Activated T-helper 1 cell treated with Interleukin-2 at 50 U/mL for 16 hours (primary cell): ENCODE data around the gene PLA2G2C.
"Not testable (repeated sequence)": the region's sequence is repeated elsewhere in the genome, so short reads cannot be mapped to it uniquely, and the experiment has no call there.

Experiments
- DNase-seq: peaks from one replicate; pipeline ENCODE4 v3.0.0-alpha.2; 2020; ENCODE audit warnings: low read depth

Gene PLA2G2C

GRCh38 chr1:20130518-20130917 lies 55.8 kb downstream of the PLA2G2C start:
- DNase-seq = not testable (repeated sequence)

DNA sequence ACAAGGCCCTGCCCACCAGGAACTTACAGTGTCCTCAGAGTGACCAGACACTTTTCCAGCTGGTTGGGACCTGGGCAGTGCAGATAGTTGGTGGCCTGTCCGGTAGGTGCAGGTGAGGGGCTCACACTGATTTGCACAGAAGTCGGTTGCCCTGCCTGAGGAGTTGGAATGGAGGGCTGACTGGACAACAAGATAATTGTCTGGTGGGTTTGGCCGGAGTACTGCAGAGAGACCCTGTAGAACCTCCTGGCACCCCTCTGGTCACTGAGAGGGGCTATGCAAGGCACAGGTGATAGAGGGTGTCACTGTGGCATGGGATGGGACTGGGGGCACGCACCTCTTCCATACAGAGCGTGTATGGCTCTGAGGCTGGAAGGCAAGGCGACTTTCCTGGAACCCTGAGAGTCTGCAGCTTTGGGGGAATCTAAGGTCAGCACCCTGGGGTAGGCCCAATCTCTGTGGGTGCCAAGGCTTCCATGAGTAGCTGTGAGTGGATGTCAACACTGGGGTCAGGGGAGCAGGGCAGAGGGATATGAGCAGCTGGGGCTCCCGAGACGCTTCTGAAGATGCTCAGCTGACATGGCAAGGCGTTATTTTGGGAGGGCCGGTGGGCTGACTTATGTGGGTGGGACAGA lies 59.4 kb downstream of the PLA2G2C start:
- DNase-seq = no peak

DNA sequence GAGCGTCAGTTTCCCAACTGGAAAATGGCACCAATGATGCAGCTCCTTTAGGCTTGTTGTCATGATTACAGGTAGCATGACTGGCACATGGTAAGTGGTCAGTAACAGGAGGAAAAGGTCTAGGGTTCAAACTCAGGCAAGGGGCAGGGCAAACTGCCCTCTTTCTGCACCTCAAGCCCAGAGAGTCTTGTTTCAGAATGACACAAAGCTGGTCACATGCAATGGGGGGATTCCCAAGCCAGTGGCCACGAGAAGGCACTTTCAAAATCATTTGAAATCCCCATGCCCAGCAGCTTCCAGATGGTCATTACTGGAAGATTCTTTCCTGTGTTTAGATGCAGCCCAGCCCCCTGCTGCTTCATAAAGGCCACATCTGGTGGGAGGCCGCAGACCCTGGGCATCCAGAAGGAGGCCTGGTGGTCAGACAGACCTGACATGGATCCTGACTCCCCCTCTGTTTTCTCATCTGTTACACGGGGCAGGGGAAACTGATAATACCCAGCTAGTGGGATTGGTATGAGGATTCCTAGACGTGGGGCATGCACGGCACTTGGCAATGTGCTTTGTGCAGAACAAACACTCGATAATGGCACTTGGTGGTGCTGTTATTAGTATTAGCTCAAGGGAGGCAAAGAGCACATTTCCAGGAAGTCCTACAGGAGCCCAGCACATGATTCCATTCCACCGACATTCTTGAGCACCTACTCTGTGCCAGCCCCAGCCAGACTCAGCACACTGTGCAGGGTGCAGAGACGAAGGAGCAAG lies 60.1 kb downstream of the PLA2G2C start:
- no peak for DNase-seq

GRCh38 chr1:20125100-20125499 lies 61.2 kb downstream of the PLA2G2C start:
- no peak for DNase-seq

DNA sequence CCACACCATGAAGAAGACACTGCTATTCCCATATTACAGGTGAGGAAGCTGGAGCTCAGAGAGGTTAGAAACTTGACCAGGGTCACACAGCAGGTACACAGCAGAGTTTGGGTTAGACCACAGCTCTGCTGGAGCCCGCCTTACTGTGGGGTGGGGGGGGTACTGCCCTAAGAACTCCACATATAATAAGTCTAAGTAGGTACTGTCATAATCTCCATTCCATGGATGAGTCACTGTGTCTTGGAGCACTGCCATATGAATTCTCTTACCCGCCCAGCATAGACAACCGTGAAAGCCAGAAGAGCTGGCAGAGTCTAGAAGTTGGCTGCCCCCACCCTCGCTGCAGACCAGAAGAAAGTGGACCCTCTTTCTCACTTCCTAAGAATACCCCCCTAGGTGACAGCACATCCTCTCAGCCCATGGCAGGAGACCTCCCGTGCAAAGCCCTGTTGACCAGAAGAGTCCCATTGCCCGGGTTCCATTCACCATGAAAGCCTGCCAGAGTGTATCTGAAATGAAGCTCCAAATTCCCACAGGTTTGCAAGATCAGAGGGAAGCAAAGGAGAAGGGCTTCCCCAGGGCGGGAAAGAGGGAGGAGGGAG lies 61.8 kb downstream of the PLA2G2C start:
- DNase-seq = no peak

- DNase-seq = no peak
Observed at GRCh38 chr1:20123722-20124455, 62.4 kb downstream of the PLA2G2C start.

GRCh38 chr1:20120796-20121195 lies 65.5 kb downstream of the PLA2G2C start:
- no peak for DNase-seq

DNA sequence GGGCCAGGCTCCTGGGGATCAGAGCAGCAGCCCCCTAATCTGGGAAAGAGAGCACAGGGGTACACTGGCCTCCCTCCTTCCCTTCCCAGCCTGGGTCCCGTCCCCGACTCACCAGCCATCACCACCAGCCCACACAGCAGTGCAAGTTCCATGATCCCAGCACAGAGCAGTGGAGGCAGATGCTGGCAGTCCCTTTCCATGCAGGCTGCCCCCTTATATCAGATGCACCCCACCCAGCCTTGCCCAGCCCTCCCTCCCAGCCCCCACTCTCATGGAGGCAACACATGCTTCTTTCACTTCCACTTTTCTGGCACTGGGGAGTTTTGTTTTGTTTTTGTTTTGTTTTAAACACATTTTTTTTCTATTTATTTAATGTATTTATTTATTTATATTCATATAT lies 67.0 kb downstream of the PLA2G2C start, which contains the start of gene PLA2G2D:
Gene PLA2G2D, minus strand, starts transcription at position 190 of the 400 bp plus-strand sequence. Its CDS starts 38 bp downstream, at position 152.
- no peak for DNase-seq

DNA sequence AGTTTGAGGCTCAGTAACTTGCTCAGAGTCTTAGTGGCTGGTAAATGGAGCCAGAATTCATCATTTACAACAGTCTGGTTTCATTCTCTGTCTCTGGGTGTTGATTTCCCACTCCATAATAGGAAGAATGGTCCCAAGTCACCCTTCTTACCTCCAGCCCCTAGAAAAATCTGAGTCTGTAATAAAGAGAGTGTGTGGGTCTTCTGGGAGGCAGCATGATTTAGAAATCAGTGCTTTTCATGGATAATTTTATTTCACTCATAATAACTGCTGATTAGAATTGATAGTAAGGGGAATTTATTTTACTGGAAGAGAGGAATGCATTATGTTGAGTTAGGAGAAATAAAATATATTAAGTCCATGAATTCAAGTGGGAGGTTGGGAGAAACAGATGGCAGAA lies 69.1 kb downstream of the PLA2G2C start:
- no peak for DNase-seq

GRCh38 chr1:20115916-20116315 lies 70.4 kb downstream of the PLA2G2C start:
- no peak for DNase-seq

GRCh38 chr1:20115479-20115878 lies 70.8 kb downstream of the PLA2G2C start:
- no peak for DNase-seq

DNA sequence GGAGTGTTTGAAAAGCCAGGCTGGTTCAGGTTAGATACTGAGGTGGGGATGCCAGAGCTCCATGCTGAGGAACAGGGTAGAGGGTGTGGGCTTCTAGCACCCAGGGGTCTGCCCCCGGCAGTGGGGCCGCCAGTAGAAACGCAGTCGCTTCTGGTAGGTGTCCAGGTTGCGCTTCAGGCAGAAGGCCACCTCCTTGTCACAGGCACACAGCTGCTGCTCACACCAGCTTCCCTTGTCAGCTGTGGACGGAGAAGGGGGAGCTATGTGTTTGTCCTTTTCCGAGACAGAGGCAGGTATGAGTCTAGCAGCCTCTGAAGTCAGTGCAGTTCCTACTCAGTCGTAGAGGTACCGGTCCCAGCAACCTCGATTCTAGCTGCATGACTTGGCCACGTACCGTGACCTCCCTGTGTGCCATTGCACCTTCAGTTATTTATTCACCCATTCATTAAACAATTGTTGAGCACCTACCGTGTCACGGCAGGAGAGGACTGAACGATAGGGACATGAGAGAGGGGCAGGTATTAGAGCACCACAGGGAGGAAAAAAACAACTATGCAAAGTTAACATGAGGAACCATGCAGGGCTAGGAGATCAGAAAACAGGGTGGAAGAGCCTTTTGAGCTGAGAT lies 72.2 kb downstream of the PLA2G2C start:
- no peak for DNase-seq
